ENCODE results near the gene CLK3. TPM values are rescaled to one million over a fixed set of nuclear protein-coding genes. Genes with fewer than 3 reads are reported as not detected.

The CLK3 gene
- total and polyA plus RNA-seq, 2 of the 13 experiments (the other 11 are each of a cell fraction or from before 2014, with no cell fraction given), result 41.5 to 82.0 TPM

- no peak for TF ChIP-seq POGK (CRISPR knock-in tag; conservative IDR thresholded peaks at IDR 0.05)
- no peak for TF ChIP-seq GATA4 (IDR thresholded peaks at IDR 0.05; ENCODE audit: borderline replicate concordance, low read depth)
- no peak for TF ChIP-seq ZNF776 (CRISPR knock-in tag; IDR thresholded peaks at IDR 0.05)
- TF ChIP-seq SETDB1 (CRISPR knock-in tag; IDR thresholded peaks at IDR 0.05; ENCODE audit: borderline replicate concordance), result no peak
- TF ChIP-seq STAG1 (CRISPR knock-in tag; IDR thresholded peaks at IDR 0.05), result no peak
- TF ChIP-seq RBFOX2 (IDR thresholded peaks at IDR 0.05; ENCODE audit: low read depth, low read length), result no peak
- TF ChIP-seq ZNF557 (CRISPR knock-in tag; IDR thresholded peaks at IDR 0.05), result no peak
These were observed 28.1 kb downstream of the CLK3 start (continued) for GRCh38 chr15:74643665-74644204.

- H3K4me3 ChIP-seq (replicated peaks in 1 of 3; ENCODE audit: insufficient read depth in 1 of 3, low read depth in 2 of 3, low read length in 3 of 3), result no peak overlapping the region
- no peaks in the 10 kb centered on the region for H3K27me3 ChIP-seq (ENCODE audit: control insufficient read depth in 1 of 2, insufficient read depth in 2 of 2, low read length in 2 of 2)
- TF ChIP-seq ZNF33B (CRISPR knock-in tag; IDR thresholded peaks at IDR 0.05) (no peak), ATM (IDR thresholded peaks at IDR 0.05; ENCODE audit: borderline replicate concordance) (no peak), PCBP1 (IDR thresholded peaks at IDR 0.05; ENCODE audit: borderline replicate concordance, low read depth, low read length) (no peak), LCORL (IDR thresholded peaks at IDR 0.05) (no peak), LCORL (CRISPR knock-in tag; IDR thresholded peaks at IDR 0.05) (no peak), AGO1 (IDR thresholded peaks at IDR 0.05; ENCODE audit: low read depth, low read length, poor library complexity, severe bottlenecking) (no peak), E2F1 (CRISPR knock-in tag; IDR thresholded peaks at IDR 0.05) (no peak), BCL3 (CRISPR knock-in tag; IDR thresholded peaks at IDR 0.05) (no peak)
- DNase-seq (ENCODE audit: low spot score) (no peak), FAIRE-seq (no peak), ATAC-seq (no peak)
- intact Hi-C loops (cut with micrococcal nuclease; ENCODE audit: unreplicated experiment) (no loop called here), in situ Hi-C loops (cut with HindIII; ENCODE audit: extremely low pct_ligation_motif_present, low pct_unique_long_range_greater_than_20kb) (no loop called here)
- H3K9me3 ChIP-seq (ENCODE audit: low read length), result no peaks in the 10 kb centered on the region
- no peak overlapping the region for H2AFZ ChIP-seq (ENCODE audit: low read length)
- no peaks in the 10 kb centered on the region for H3K4me1 ChIP-seq (ENCODE audit: insufficient read depth, low read length)
- H4K20me1 ChIP-seq (ENCODE audit: insufficient read depth, low read length), result 0 out of 2 replicates have a peak, but pooled peaks cover 2% of the 10 kb centered on the region
- BruUV-seq (replicated peaks), result no TSS peak
- no peak overlapping the region for H3K27ac ChIP-seq (ENCODE audit: extremely low read length, insufficient read depth, low read length)
- no peak overlapping the region for H3K9ac ChIP-seq (ENCODE audit: insufficient read depth, low read depth, low read length)
- ChIA-PET CTCF (ENCODE audit: low intra/inter-chr PET ratio, low total read pairs) (no interaction called here), POLR2A (no interaction called here)
- peaks cover 2% of the 10 kb centered on the region for H3K79me2 ChIP-seq (ENCODE audit: insufficient read depth, low read length)
- no peak overlapping the region for H3K4me2 ChIP-seq (ENCODE audit: low read depth, low read length)
- H3K36me3 ChIP-seq (replicated peaks in 1 of 2; ENCODE audit: control insufficient read depth in 1 of 2, insufficient read depth in 2 of 2, low read length in 2 of 2), result peaks cover 10 to 63% of the 10 kb centered on the region in 2 experiments; a peak in 4 of 5 replicates
These were observed 30.8 kb downstream of the CLK3 start for GRCh38 chr15:74646480-74646879.
